ENCODE measurements around the gene ZKSCAN7.
"Not testable (repeated sequence)": the region's sequence is repeated elsewhere in the genome, so short reads cannot be mapped to it uniquely, and the experiment has no call there.

The ZKSCAN7 gene

GRCh38 chr3:44554626-44555592, at the start of gene ZKSCAN7:
Gene ZKSCAN7, plus strand, starts transcription at chr3:44555193. Its CDS starts 1,855 bp downstream, at chr3:44557048.
- peak; percentile 30 for DNase-seq

GRCh38 chr3:44506556-44506955, 48.4 kb upstream of the ZKSCAN7 start:
- DNase-seq, result no peak

- DNase-seq, result no peak
Observed at GRCh38 chr3:44506961-44507360, 48.0 kb upstream of the ZKSCAN7 start.

- DNase-seq, result no peak
Observed at GRCh38 chr3:44509393-44509921, 45.5 kb upstream of the ZKSCAN7 start.

- peak; percentile 14 for DNase-seq
Observed at GRCh38 chr3:44510000-44510368, 45.0 kb upstream of the ZKSCAN7 start.

GRCh38 chr3:44511238-44511566, 43.8 kb upstream of the ZKSCAN7 start:
- peak; percentile 64 for DNase-seq

GRCh38 chr3:44513513-44513912, 41.5 kb upstream of the ZKSCAN7 start:
- no peak for DNase-seq

- DNase-seq, result peak; percentile 2
Observed at GRCh38 chr3:44516230-44516629, 38.8 kb upstream of the ZKSCAN7 start.

GRCh38 chr3:44518782-44519156, 36.2 kb upstream of the ZKSCAN7 start:
- DNase-seq, result no peak

- DNase-seq, result no peak
Observed at GRCh38 chr3:44521721-44522120, 33.3 kb upstream of the ZKSCAN7 start.

GRCh38 chr3:44522494-44522933, 32.5 kb upstream of the ZKSCAN7 start:
- DNase-seq, result no peak

GRCh38 chr3:44525060-44525459, 29.9 kb upstream of the ZKSCAN7 start:
- DNase-seq, result no peak

- no peak for DNase-seq
Observed at GRCh38 chr3:44529927-44530326, 25.1 kb upstream of the ZKSCAN7 start.

GRCh38 chr3:44530911-44531310, 24.1 kb upstream of the ZKSCAN7 start:
- DNase-seq, result no peak

GRCh38 chr3:44534659-44535058, 20.3 kb upstream of the ZKSCAN7 start:
- not testable (repeated sequence) for DNase-seq

- no peak for DNase-seq
Observed at GRCh38 chr3:44535364-44535763, 19.6 kb upstream of the ZKSCAN7 start.

- DNase-seq, result not testable (repeated sequence)
Observed at GRCh38 chr3:44544811-44545210, 10.2 kb upstream of the ZKSCAN7 start.

GRCh38 chr3:44555723-44556122, 730 bp downstream of the ZKSCAN7 start:
- no peak for DNase-seq

- DNase-seq, result no peak
Observed at GRCh38 chr3:44557074-44557473, 2.1 kb downstream of the ZKSCAN7 start.

- DNase-seq, result no peak
Observed at GRCh38 chr3:44561076-44561475, 6.1 kb downstream of the ZKSCAN7 start.

GRCh38 chr3:44562147-44562546, 7.2 kb downstream of the ZKSCAN7 start:
- no peak for DNase-seq

GRCh38 chr3:44568561-44568960, 13.6 kb downstream of the ZKSCAN7 start:
- DNase-seq, result no peak

GRCh38 chr3:44571024-44571423, 16.0 kb downstream of the ZKSCAN7 start:
- DNase-seq, result no peak

- no peak for DNase-seq
Observed at GRCh38 chr3:44576613-44577012, 21.6 kb downstream of the ZKSCAN7 start.
